Measurements from ENCODE around the gene CIDEB.
A peak's percentile ranks its signal among the peaks of the same experiment; 100 is the strongest.

Gene CIDEB

GRCh38 chr14:24312736-24313507 lies 5.1 kb upstream of the CIDEB start:
- no peak overlapping the region for H2AFZ ChIP-seq (ENCODE audit: low read length)
- peaks cover 24% of the 10 kb centered on the region for H3K4me1 ChIP-seq (ENCODE audit: low read length)
- no peak overlapping the region for H3K4me3 ChIP-seq (ENCODE audit: low read length)
- no peaks in the 10 kb centered on the region for H3K9me2 ChIP-seq (replicated peaks; ENCODE audit: insufficient read depth, low read length)
- no peaks in the 10 kb centered on the region for H3K9me3 ChIP-seq (replicated peaks; ENCODE audit: insufficient read depth, low read length)
- H4K20me1 ChIP-seq (ENCODE audit: insufficient read depth, low read length) = no peaks in the 10 kb centered on the region
- H3K79me2 ChIP-seq (ENCODE audit: low read length) = peaks cover 19% of the 10 kb centered on the region; the same call in 1 of the 2 replicates
- H3K9ac ChIP-seq (ENCODE audit: low read length) = no peak overlapping the region
- H3F3A ChIP-seq (ENCODE audit: insufficient read depth, low read length) = peaks cover 5% of the 10 kb centered on the region; the same call in 1 of the 2 replicates
- peak; percentile 45 for DNase-seq
- H3K27ac ChIP-seq (ENCODE audit: low read length) = peak overlapping the region; percentile 29; the same call in 1 of the 2 replicates
- no peaks in the 10 kb centered on the region for H3K36me3 ChIP-seq (replicated peaks; ENCODE audit: insufficient read depth, low read length)
- H3K4me2 ChIP-seq (ENCODE audit: low read depth, low read length) = peak overlapping the region; percentile 86; the same call in 1 of the 2 replicates
- H3K27me3 ChIP-seq (replicated peaks; ENCODE audit: insufficient read depth, low read length) = no peaks in the 10 kb centered on the region
- TF ChIP-seq EZH2 (optimal IDR thresholded peaks at IDR 0.05; ENCODE audit: low read depth, low read length) (no peak), EZH2phosphoT487 (IDR thresholded peaks at IDR 0.05; ENCODE audit: low read length) (no peak), CTCF (IDR thresholded peaks at IDR 0.05; ENCODE audit: low read length) (no peak)

- H3K27me3 ChIP-seq (replicated peaks; ENCODE audit: insufficient read depth, low read length) = no peaks in the 10 kb centered on the region
- H3K9me2 ChIP-seq (replicated peaks; ENCODE audit: insufficient read depth, low read length) = no peaks in the 10 kb centered on the region
- peaks cover 24% of the 10 kb centered on the region for H3K4me1 ChIP-seq (ENCODE audit: low read length)
- H3K36me3 ChIP-seq (replicated peaks; ENCODE audit: insufficient read depth, low read length) = no peaks in the 10 kb centered on the region
- TF ChIP-seq CTCF (IDR thresholded peaks at IDR 0.05; ENCODE audit: low read length) = no peak
- no peak for TF ChIP-seq EZH2phosphoT487 (IDR thresholded peaks at IDR 0.05; ENCODE audit: low read length)
- TF ChIP-seq EZH2 (optimal IDR thresholded peaks at IDR 0.05; ENCODE audit: low read depth, low read length) = no peak
- H3K4me2 ChIP-seq (ENCODE audit: low read depth, low read length) = peak overlapping the region; percentile 86
- H3K9me3 ChIP-seq (replicated peaks; ENCODE audit: insufficient read depth, low read length) = no peaks in the 10 kb centered on the region
- H3F3A ChIP-seq (ENCODE audit: insufficient read depth, low read length) = peaks cover 5% of the 10 kb centered on the region; the same call in 1 of the 2 replicates
- H3K9ac ChIP-seq (ENCODE audit: low read length) = peak overlapping the region; percentile 76
- H3K79me2 ChIP-seq (ENCODE audit: low read length) = peaks cover 19% of the 10 kb centered on the region; the same call in 1 of the 2 replicates
- DNase-seq = no peak
- H2AFZ ChIP-seq (ENCODE audit: low read length) = no peak overlapping the region
- H4K20me1 ChIP-seq (ENCODE audit: insufficient read depth, low read length) = no peaks in the 10 kb centered on the region
- H3K4me3 ChIP-seq (ENCODE audit: low read length) = peak overlapping the region; percentile 61
- peak overlapping the region; percentile 78; the same call in 1 of the 2 replicates for H3K27ac ChIP-seq (ENCODE audit: low read length)
Measured at GRCh38 chr14:24311837-24312615, 4.2 kb upstream of the CIDEB start.

- Histone ChIP-seq H3K79me2 (ENCODE audit: low read length) (peaks cover 19% of the 10 kb centered on the region; the same call in 1 of the 2 replicates), H3K4me1 (ENCODE audit: low read length) (peaks cover 24% of the 10 kb centered on the region), H3K9me3 (replicated peaks; ENCODE audit: insufficient read depth, low read length) (no peaks in the 10 kb centered on the region), H3K9ac (ENCODE audit: low read length) (peak within 1 kb of the TSS; percentile 76), H3F3A (ENCODE audit: insufficient read depth, low read length) (peaks cover 5% of the 10 kb centered on the region; the same call in 1 of the 2 replicates), H3K4me3 (ENCODE audit: low read length) (peak within 1 kb of the TSS; percentile 61), H3K27me3 (replicated peaks; ENCODE audit: insufficient read depth, low read length) (no peaks in the 10 kb centered on the region), H2AFZ (ENCODE audit: low read length) (peak within 1 kb of the TSS; percentile 45; the same call in 1 of the 2 replicates), H4K20me1 (ENCODE audit: insufficient read depth, low read length) (no peaks in the 10 kb centered on the region), H3K9me2 (replicated peaks; ENCODE audit: insufficient read depth, low read length) (no peaks in the 10 kb centered on the region), H3K36me3 (replicated peaks; ENCODE audit: insufficient read depth, low read length) (no peaks in the 10 kb centered on the region), H3K4me2 (ENCODE audit: low read depth, low read length) (peak within 1 kb of the TSS; percentile 86), H3K27ac (ENCODE audit: low read length) (peak within 1 kb of the TSS; percentile 78; the same call in 1 of the 2 replicates)
- DNase-seq = peak; percentile 61
- TF ChIP-seq EZH2 (optimal IDR thresholded peaks at IDR 0.05; ENCODE audit: low read depth, low read length) (no peak), CTCF (IDR thresholded peaks at IDR 0.05; ENCODE audit: low read length) (peak; percentile 35), EZH2phosphoT487 (IDR thresholded peaks at IDR 0.05; ENCODE audit: low read length) (no peak)
Measured at GRCh38 chr14:24310646-24311604, 3.1 kb upstream of the CIDEB start, which contains the start of gene LTB4R. Gene LTB4R (plus strand): TSS chr14:24311502. CDS start chr14:24315652, 4,150 bp downstream.

All from MM.1S (cell line).